Adrenal gland (tissue), 5 donors: ENCODE measurements around the gene PXMP2.

Experiments
- CTCF ChIP-seq, 6 experiments: fragments of 450-650 bp in 4 of 6; fragments of 200-600 bp in 2 of 6; sonication (generic) in 1 of 6; IDR thresholded peaks; 1 replicate in 5 of 6; 2 replicates in 1 of 6; pipeline versions ENCODE4 v1.5.1 to v1.8.0; 2016 to 2021; ENCODE audit warnings: antibody characterized with exemption in 6 of 6, mild to moderate bottlenecking in 2 of 6, moderate library complexity in 1 of 6
- POLR2A ChIP-seq, 2 donors: fragments of 450-650 bp; IDR thresholded peaks; one replicate each; pipeline ENCODE4 v1.6.1; 2017; ENCODE audit warnings: antibody characterized with exemption in 2 of 2, mild to moderate bottlenecking in 2 of 2, moderate library complexity in 1 of 2
- donor health status: DM: no; HTN: no; CAD: no.

- TF ChIP-seq POLR2A (IDR thresholded peaks at IDR 0.05) (no peak), CTCF (IDR thresholded peaks at IDR 0.05) (no peak)
Observed at GRCh38 chr12:132727091-132727794, 39.9 kb downstream of the PXMP2 start.
